Pancreas (tissue), 10 donors: ENCODE measurements around the gene FLT3LG. TPM values are rescaled to one million over a fixed set of nuclear protein-coding genes. Genes with fewer than 3 reads are reported as not detected.
A peak's percentile ranks its signal among the peaks of the same experiment; 100 is the strongest.

Experiments used
- ATAC-seq, 4 donors: fragments of 200-7000 bp; cut with Tn5 transposase; one replicate each; pipeline versions ENCODE4 v1.8.0 to v1.9.1; 2020; ENCODE audit warnings: mild to moderate bottlenecking in 4 of 4, moderate library complexity in 4 of 4
- DNase-seq, 6 donors: peaks; one replicate each; pipeline ENCODE4 v3.0.0-alpha.2; 2020
- FAIRE-seq: peaks from 2 replicates; lab custom pipeline; 2012; peaks lifted over from hg19 to GRCh38; lab: Jason Lieb, UNC
- H3K27ac ChIP-seq, 4 donors: fragments of 200-600 bp; sonication (generic); 1 replicate in 3 of 4; 2 replicates in 1 of 4; pipeline versions ENCODE4 v1.5.0 to v1.8.0; 2020
- H3K27me3 ChIP-seq, 4 donors: fragments of 200-600 bp; one replicate each; pipeline ENCODE4 v1.8.0; 2021
- H3K36me3 ChIP-seq, 3 donors: fragments of 200-600 bp; sonication (generic) in 1 of 3; one replicate each; pipeline versions ENCODE4 v1.5.0 to v1.8.0; 2020 to 2021
- H3K4me1 ChIP-seq, 3 donors: fragments of 200-600 bp; one replicate each; pipeline ENCODE4 v1.8.0; 2021
- H3K4me3 ChIP-seq, 4 donors: fragments of 200-600 bp; sonication (generic) in 2 of 4; one replicate each; pipeline versions ENCODE4 v1.5.0 to v1.8.0; 2020 to 2021
- H3K9me3 ChIP-seq, 4 donors: fragments of 200-600 bp; one replicate each; pipeline ENCODE4 v1.8.0; 2021
- WGBS, 2 donors: extraction: QIAGEN DNeasy Blood & Tissue Kit; methylation state at CpG; one replicate each; pipeline ENCODE4 v1.1.7; 2013; 5-methylcytosine and 5-hydroxymethylcytosine counted together
- intact Hi-C, 3 donors: fragments of 100-400 bp; cut with DNase I; formaldehyde crosslinking; loops; one replicate each; pipeline versions ENCODE4 v1.11.1 to v1.14.2; 2022
- polyA plus RNA-seq, 2 donors: library from polyadenylated mRNA; stranded (reverse); fragments of 200-250 nt; gene quantifications; one replicate each; pipeline ENCODE4 v1.2.3, GENCODE V29; 2013
- total RNA-seq, 6 donors: library from RNA; stranded (reverse); fragmentation: NEBNext Ultra II Directional in 4 of 6; extraction: Animal tissue kit (Norgen Biotek cat#: 25700) in 4 of 6; gene quantifications; one replicate each; pipeline versions ENCODE4 v1.2.1 to v1.2.4, GENCODE V29; 2021 to 2023
- TF ChIP-seq, protein P1 (sequence below), 4 donors: fragments of 200-600 bp; sonication (generic) in 3 of 4; IDR thresholded peaks; one replicate each; pipeline versions ENCODE4 v1.5.0 to v1.8.0; 2021; ENCODE audit warnings: antibody characterized with exemption in 4 of 4
- donor health status: healthy with polysubstance abuse.
- donor health status: DM: no; HTN: no; CAD: no; lungs with moderate emphysema.
- donor health status: DM: no; HTN: no; CAD: no.
- donor health status: control.
- donor health status: control.
- donor health status: Bipolar disorder and iron deficiency.
- donor health status: DM: yes; HTN: yes; CAD: no.
- donor health status: DM: no; HTN: no; CAD: no.
- donor health status: DM: no; HTN: no; CAD: no.
- donor health status: DM: yes; HTN: yes; CAD: no.

The FLT3LG gene
- total and polyA plus RNA-seq, 8 donors: 0.79 to 8.4 (median 2.7) TPM

DNA sequence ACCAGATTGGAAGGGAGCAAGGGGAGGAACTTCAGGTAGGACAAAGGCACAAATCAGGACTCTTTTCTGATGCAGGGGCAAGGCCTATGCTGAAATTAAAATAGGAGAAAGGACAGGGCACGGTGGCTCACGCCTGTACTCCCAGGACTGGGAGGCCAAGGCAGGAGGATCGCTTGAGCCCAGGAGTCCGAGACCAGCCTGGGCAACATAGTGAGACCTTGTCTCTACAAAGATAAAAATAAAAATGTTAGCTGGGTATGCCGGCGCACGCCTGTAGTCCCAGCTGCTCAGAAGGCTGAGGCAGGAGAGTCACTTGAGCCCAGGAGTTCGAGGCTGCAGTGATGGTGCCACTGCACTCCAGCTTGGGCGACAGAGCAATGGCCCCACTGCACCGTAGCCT is 38.3 kb upstream of the FLT3LG start:
- H3K36me3 ChIP-seq: no peaks in the 10 kb centered on the region
- H3K27me3 ChIP-seq: peaks cover 0 to 36% (median 0%) of the 10 kb centered on the region in 4 donors
- no peak for DNase-seq
- 79 to 80% methylated on average over 10 of the region's 10 CpGs for WGBS, 2 donors
- ATAC-seq: no peak
- FAIRE-seq: no peak
- TF ChIP-seq, protein P1, sequence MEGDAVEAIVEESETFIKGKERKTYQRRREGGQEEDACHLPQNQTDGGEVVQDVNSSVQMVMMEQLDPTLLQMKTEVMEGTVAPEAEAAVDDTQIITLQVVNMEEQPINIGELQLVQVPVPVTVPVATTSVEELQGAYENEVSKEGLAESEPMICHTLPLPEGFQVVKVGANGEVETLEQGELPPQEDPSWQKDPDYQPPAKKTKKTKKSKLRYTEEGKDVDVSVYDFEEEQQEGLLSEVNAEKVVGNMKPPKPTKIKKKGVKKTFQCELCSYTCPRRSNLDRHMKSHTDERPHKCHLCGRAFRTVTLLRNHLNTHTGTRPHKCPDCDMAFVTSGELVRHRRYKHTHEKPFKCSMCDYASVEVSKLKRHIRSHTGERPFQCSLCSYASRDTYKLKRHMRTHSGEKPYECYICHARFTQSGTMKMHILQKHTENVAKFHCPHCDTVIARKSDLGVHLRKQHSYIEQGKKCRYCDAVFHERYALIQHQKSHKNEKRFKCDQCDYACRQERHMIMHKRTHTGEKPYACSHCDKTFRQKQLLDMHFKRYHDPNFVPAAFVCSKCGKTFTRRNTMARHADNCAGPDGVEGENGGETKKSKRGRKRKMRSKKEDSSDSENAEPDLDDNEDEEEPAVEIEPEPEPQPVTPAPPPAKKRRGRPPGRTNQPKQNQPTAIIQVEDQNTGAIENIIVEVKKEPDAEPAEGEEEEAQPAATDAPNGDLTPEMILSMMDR (IDR thresholded peaks at IDR 0.05): no peak
- no peak overlapping the region for H3K27ac ChIP-seq
- no peaks in the 10 kb centered on the region for H3K9me3 ChIP-seq
- H3K4me3 ChIP-seq: no peak overlapping the region
- intact Hi-C loops: loop anchor here in 2 of 3 donors (5.0 kb wide), 1 partner anchor 38 kb away; no protein-coding TSS in a partner anchor
- H3K4me1 ChIP-seq: no peaks in the 10 kb centered on the region

DNA sequence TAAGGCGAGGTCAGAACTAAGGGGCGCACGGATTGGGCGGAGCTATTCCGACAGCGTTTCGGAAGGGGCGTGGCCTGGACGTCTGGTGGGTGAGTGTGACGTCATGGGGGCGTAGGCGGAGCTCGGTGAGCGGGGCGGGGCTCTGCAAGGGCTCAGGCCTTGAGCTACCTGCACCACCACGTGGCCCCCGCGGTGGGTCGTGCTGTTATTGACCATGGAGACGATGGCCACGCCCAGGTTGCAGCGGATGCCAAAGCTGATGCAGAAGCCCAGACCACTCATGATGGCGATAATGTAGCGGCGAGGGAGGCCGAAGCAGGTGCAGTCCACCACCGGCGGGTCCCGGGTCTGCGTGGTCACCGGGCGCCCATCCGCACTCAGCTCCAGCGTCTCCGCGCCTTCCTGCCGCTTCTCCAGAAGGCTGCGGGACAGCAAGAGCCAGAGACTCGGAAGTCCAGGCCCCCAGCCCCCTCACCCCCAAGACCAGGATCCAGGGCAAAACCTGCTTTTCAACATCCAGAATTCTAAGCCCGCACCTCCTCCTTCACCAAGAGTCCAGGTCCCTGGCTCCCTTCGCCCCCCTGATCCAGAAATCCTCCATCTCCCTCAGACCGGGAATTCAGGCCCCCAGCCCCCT is 37.5 kb upstream of the FLT3LG start:
- FAIRE-seq (no peak), ATAC-seq (peak in 1 of 4 donors; percentile 26), DNase-seq (peak in 2 of 6 donors; percentile 55 to 67)
- H3K36me3 ChIP-seq: no peaks in the 10 kb centered on the region
- TF ChIP-seq, protein P1 (IDR thresholded peaks at IDR 0.05): no peak
- no peaks in the 10 kb centered on the region for H3K4me1 ChIP-seq
- no peaks in the 10 kb centered on the region for H3K9me3 ChIP-seq
- intact Hi-C loops: loop anchor here in 2 of 3 donors (5.0 kb wide), 1 partner anchor 39 kb away; no protein-coding TSS in a partner anchor
- no peak overlapping the region for H3K27ac ChIP-seq
- H3K27me3 ChIP-seq: peaks cover 0 to 29% (median 0%) of the 10 kb centered on the region in 4 donors
- WGBS, 2 donors: 14% methylated on average over 40 to 42 of the region's 42 CpGs
- H3K4me3 ChIP-seq: no peak overlapping the region

DNA sequence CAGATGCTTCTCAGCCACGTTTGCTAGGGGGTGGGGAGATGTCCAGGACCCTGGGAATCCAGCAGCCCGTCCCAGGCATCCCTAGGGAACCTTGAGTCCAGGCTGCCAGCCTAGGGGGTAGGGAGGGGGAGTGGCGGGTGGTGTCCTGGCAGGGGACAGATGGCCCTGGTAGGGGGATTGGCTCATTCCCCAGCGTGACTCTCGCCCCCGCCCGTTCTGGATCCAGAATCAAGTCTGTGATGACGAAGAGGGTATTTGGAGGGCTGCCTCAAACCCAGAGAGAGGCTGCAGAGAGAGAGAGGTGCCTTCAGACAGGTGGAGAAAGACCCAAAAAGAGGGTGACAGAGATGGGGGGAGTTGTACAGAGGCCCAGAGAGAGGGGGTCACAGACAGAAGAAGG is 36.8 kb upstream of the FLT3LG start:
- H3K27ac ChIP-seq: no peak overlapping the region
- TF ChIP-seq, protein P1 (IDR thresholded peaks at IDR 0.05): no peak
- H3K27me3 ChIP-seq: peaks cover 0 to 23% (median 0%) of the 10 kb centered on the region in 4 donors
- no peak for DNase-seq
- 10 to 16% methylated on average over 8 of the region's 8 CpGs for WGBS, 2 donors
- H3K4me1 ChIP-seq: no peaks in the 10 kb centered on the region
- H3K9me3 ChIP-seq: no peaks in the 10 kb centered on the region
- intact Hi-C loops: loop anchor here in 2 of 3 donors (5.0 kb wide), 1 partner anchor 40 kb away; no protein-coding TSS in a partner anchor
- no peak for FAIRE-seq
- ATAC-seq: no peak
- no peaks in the 10 kb centered on the region for H3K36me3 ChIP-seq
- H3K4me3 ChIP-seq: no peak overlapping the region

DNA sequence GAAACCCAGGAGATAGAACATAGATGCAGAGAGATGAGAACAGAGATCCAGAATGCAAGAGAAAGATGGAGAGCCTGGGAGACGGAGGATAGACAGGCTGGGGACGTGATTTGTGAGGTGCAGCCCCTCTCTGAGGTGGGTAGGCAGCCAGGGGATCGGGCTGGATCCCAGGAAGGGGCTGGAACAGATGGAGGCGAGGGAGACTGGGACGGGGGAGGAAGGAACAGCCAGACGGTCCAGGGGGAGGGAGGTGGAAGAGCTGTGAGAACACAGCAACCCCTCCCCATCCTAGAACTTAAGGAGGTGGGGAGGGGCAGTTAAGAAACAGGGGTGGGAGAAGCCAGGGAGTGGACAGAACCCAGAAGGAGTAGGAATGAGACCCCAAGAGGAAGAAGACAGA is 35.8 kb upstream of the FLT3LG start:
- intact Hi-C loops: loop anchor here in 2 of 3 donors (5.0 kb wide), 1 partner anchor 41 kb away; no protein-coding TSS in a partner anchor
- Histone ChIP-seq H3K4me3 (no peak overlapping the region), H3K9me3 (no peaks in the 10 kb centered on the region), H3K4me1 (no peaks in the 10 kb centered on the region), H3K27me3 (peaks cover 0 to 14% (median 0%) of the 10 kb centered on the region in 4 donors), H3K36me3 (no peaks in the 10 kb centered on the region), H3K27ac (no peak overlapping the region)
- DNase-seq (no peak), ATAC-seq (no peak), FAIRE-seq (no peak)
- TF ChIP-seq, protein P1 (IDR thresholded peaks at IDR 0.05): no peak
- 12 to 14% methylated on average over 5 to 6 of the region's 6 CpGs for WGBS, 2 donors

DNA sequence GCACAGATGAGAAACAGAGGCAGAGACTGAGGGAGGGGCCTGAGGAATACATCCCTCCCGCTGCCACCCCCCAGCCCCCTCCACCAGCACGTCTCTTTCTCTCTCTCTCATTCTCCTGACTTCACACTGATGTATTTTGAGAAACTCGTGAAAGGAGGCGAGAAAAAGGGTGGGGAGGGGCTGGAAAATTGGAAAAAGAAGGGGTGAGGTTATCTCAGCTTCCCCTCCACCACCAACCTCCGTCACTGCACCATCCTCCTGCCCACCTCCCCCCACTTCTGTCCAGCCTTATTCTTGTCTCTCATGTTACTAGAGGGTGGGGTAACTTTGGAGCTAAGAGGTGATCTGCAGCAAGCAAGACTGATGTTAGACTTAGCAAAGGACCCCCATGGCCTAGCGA is 34.2 kb upstream of the FLT3LG start:
- Histone ChIP-seq H3K27ac (no peak overlapping the region), H3K27me3 (peaks cover 0 to 9% (median 0%) of the 10 kb centered on the region in 4 donors), H3K36me3 (no peaks in the 10 kb centered on the region), H3K4me3 (no peak overlapping the region), H3K4me1 (no peaks in the 10 kb centered on the region), H3K9me3 (no peaks in the 10 kb centered on the region)
- ATAC-seq: no peak
- FAIRE-seq: no peak
- TF ChIP-seq, protein P1 (IDR thresholded peaks at IDR 0.05): no peak
- intact Hi-C loops: loop anchor here (5.0 to 10.0 kb wide), 3 partner anchors 43 to 215 kb away; no protein-coding TSS in a partner anchor
- no peak for DNase-seq
- WGBS, 2 donors: 41 to 47% methylated on average over 6 of the region's 6 CpGs
